Activated CD8-positive, alpha-beta memory T cell treated with anti-CD3 and anti-CD28 coated beads, Interleukin-2, amount 10 ng/mL, durations not matched to agents 7 days and 5 days (primary cell): ENCODE measurements around the gene DISP2. TPM values are rescaled to one million over a fixed set of nuclear protein-coding genes. Genes with fewer than 3 reads are reported as not detected.

Experiments
- ATAC-seq: fragments of 150-1000 bp; cut with Tn5 transposase; one replicate; pipeline ENCODE4 v1.10.0; 2021; ENCODE audit warnings: moderate library complexity
- CTCF ChIA-PET: fragments of 350-600 bp; sonication (Branson Sonifier 250); formaldehyde crosslinking; loops from one replicate; lab custom pipeline; 2021; ENCODE audit warnings: antibody characterized with exemption; lab: Charles Lee
- DNase-seq: peaks from one replicate; pipeline ENCODE4 v3.0.0-alpha.2; 2020
- H3K27ac Mint-ChIP-seq: one replicate; pipeline ENCODE4 v1.8.0; 2021; ENCODE audit warnings: mild to moderate bottlenecking, mixed read lengths
- H3K27me3 Mint-ChIP-seq: one replicate; pipeline ENCODE4 v1.8.0; 2021; ENCODE audit warnings: mixed read lengths
- H3K36me3 Mint-ChIP-seq: one replicate; pipeline ENCODE4 v1.8.0; 2021; ENCODE audit warnings: mild to moderate bottlenecking, mixed read lengths
- H3K4me1 Mint-ChIP-seq: one replicate; pipeline ENCODE4 v1.8.0; 2021; ENCODE audit warnings: mixed read lengths
- H3K4me3 Mint-ChIP-seq: one replicate; pipeline ENCODE4 v1.8.0; 2021; ENCODE audit warnings: mild to moderate bottlenecking, moderate library complexity, mixed read lengths
- H3K9me3 Mint-ChIP-seq: one replicate; pipeline ENCODE4 v1.8.0; 2022; ENCODE audit warnings: low read depth, mixed read lengths
- total RNA-seq, 2 experiments: library from RNA; stranded (reverse); gene quantifications; one replicate each; pipeline ENCODE4 v1.2.3, GENCODE V29; 2021

Gene DISP2
- total RNA-seq, 2 experiments from 2014 or later = 0.23 to 0.37 TPM

- CTCF ChIA-PET = no interaction called here
- DNase-seq = no peak
- Mint-ChIP-seq H3K27ac (no peak overlapping the region), H3K9me3 (no peaks in the 10 kb centered on the region), H3K4me1 (peaks cover 12% of the 10 kb centered on the region), H3K27me3 (peaks cover 4% of the 10 kb centered on the region), H3K36me3 (no peaks in the 10 kb centered on the region), H3K4me3 (no peak overlapping the region)
- ATAC-seq = no peak
Measured at GRCh38 chr15:40361640-40362039, 3.6 kb downstream of the DISP2 start.

DNA sequence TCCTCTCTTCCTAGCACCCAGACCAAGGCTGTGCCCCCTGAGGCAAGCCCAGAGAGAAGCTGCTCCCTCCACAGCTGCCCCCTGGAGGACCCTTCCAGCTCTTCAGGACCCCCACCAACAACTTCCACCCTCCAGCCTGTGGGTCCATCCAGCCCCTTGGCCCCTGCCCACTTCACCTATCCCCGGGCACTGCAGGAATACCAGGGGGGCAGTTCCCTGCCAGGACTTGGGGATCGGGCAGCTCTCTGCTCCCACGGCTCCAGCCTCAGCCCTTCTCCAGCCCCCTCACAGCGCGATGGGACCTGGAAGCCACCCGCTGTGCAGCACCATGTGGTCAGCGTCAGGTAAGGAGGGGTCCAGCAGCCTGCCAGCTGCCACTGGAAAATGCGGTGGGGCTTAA, 5.6 kb downstream of the DISP2 start:
- CTCF ChIA-PET = interaction anchor here (0.7 to 12.5 kb wide), 6 partner anchors 20 to 743 kb away, joined by 3 to 138 read pairs (median 3); no protein-coding TSS in a partner anchor
- Mint-ChIP-seq H3K9me3 (no peaks in the 10 kb centered on the region), H3K36me3 (no peaks in the 10 kb centered on the region), H3K27me3 (no peaks in the 10 kb centered on the region), H3K4me3 (no peak overlapping the region), H3K27ac (no peak overlapping the region), H3K4me1 (peaks cover 21% of the 10 kb centered on the region)
- ATAC-seq = no peak
- DNase-seq = no peak

DNA sequence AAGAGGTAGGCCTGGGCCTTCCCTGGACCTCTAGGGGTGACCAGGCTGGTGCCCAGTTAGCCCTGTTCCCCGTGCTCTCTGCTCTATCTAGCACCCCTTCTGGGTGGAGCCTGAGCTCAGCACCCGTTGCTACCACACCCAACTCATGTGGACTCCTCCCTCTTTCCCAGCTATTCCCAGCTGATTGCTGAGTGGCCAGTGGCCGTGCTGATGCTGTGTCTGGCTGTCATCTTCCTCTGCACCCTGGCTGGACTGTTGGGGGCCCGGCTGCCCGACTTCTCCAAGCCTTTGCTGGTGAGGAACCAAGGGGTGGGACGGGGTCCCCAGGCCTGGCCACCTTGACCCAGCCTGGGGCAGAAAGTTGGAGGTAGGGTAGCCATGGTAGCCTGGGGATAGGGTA, 6.2 kb downstream of the DISP2 start:
- DNase-seq (no peak), ATAC-seq (no peak)
- Mint-ChIP-seq H3K4me3 (no peak overlapping the region), H3K27me3 (no peaks in the 10 kb centered on the region), H3K27ac (no peak overlapping the region), H3K36me3 (no peaks in the 10 kb centered on the region), H3K4me1 (peaks cover 15% of the 10 kb centered on the region), H3K9me3 (no peaks in the 10 kb centered on the region)
- CTCF ChIA-PET = interaction anchor here (0.7 to 12.5 kb wide), 6 partner anchors 21 to 63 kb away, joined by 3 to 138 read pairs (median 3); no protein-coding TSS in a partner anchor

GRCh38 chr15:40365016-40365415, 7.0 kb downstream of the DISP2 start:
- H3K36me3 Mint-ChIP-seq = no peaks in the 10 kb centered on the region
- no peak for DNase-seq
- no peak overlapping the region for H3K4me3 Mint-ChIP-seq
- no peak for ATAC-seq
- CTCF ChIA-PET = interaction anchor here (1.2 to 12.5 kb wide), 6 partner anchors 9 to 56 kb away, joined by 3 to 138 read pairs (median 37); partner anchors contain the start of gene DISP2
- no peak overlapping the region for H3K27ac Mint-ChIP-seq
- no peaks in the 10 kb centered on the region for H3K9me3 Mint-ChIP-seq
- H3K4me1 Mint-ChIP-seq = peaks cover 14% of the 10 kb centered on the region
- no peaks in the 10 kb centered on the region for H3K27me3 Mint-ChIP-seq

- DNase-seq (no peak), ATAC-seq (no peak)
- Mint-ChIP-seq H3K4me3 (no peak overlapping the region), H3K4me1 (peaks cover 14% of the 10 kb centered on the region), H3K9me3 (no peaks in the 10 kb centered on the region), H3K27ac (no peak overlapping the region), H3K27me3 (peaks cover 3% of the 10 kb centered on the region), H3K36me3 (no peaks in the 10 kb centered on the region)
- CTCF ChIA-PET = interaction anchor here (0.9 to 12.5 kb wide), 8 partner anchors 10 to 91 kb away, joined by 3 to 138 read pairs (median 37); partner anchors contain the start of genes DISP2, IVD and KNSTRN
Measured at GRCh38 chr15:40365624-40366456, 7.8 kb downstream of the DISP2 start.

DNA sequence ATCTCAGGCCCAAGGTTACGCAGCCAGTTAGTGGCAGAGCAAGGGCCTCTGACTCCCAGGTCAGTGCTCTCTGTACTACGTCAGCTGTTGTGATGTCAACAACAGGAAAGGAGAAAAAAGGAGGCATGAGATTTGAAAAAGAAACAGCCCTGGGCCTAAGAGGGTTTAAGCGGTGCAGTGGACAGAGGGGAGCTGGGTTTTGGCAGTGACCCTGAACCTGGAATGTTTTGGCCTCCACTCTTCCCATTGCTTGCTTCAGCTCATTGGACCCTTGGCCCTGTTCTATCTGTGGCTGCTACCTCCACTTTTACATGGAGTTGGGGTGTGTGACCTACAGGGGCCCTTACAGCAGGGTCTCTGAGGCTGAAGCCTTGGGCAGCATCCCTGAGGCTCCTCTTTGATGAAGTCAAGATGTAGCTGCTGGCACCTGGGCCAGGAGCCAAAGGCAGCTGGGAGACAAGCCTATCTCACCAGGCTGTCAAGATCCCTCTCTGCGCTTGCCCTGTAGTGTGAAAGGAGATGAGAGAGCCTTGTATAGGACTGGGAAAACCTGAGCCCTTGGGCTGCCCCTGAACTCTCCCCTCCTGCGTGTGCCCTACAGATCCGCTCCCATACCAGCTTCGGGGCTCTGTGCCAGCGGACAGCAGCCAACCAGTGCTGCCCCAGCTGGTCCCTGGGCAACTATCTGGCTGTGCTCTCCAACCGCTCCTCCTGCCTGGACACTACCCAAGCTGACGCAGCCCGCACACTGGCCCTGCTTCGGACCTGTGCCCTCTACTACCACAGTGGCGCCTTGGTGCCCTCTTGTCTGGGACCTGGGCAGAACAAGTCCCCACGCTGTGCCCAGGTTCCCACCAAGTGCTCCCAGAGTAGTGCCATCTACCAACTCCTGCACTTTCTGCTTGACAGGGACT, 8.7 kb downstream of the DISP2 start:
- peaks cover 14% of the 10 kb centered on the region for H3K4me1 Mint-ChIP-seq
- peaks cover 11% of the 10 kb centered on the region for H3K27me3 Mint-ChIP-seq
- no peaks in the 10 kb centered on the region for H3K9me3 Mint-ChIP-seq

GRCh38 chr15:40367371-40367685, 9.3 kb downstream of the DISP2 start:
- Mint-ChIP-seq H3K4me1 (peaks cover 14% of the 10 kb centered on the region), H3K4me3 (peak overlapping the region; percentile 76), H3K27ac (peak overlapping the region; percentile 71), H3K27me3 (peaks cover 15% of the 10 kb centered on the region), H3K36me3 (no peaks in the 10 kb centered on the region), H3K9me3 (no peaks in the 10 kb centered on the region)
- no peak for DNase-seq
- CTCF ChIA-PET = interaction anchor here (0.7 to 12.5 kb wide), 18 partner anchors 11 to 205 kb away, joined by 3 to 138 read pairs (median 4); partner anchors contain the start of genes DISP2, INAFM2, IVD and KNSTRN
- no peak for ATAC-seq

More for the DNA sequence above, 8.7 kb downstream of the DISP2 start:
- DNase-seq = no peak
- H3K4me3 Mint-ChIP-seq = peak overlapping the region; percentile 76
- no peak overlapping the region for H3K27ac Mint-ChIP-seq
- H3K36me3 Mint-ChIP-seq = no peaks in the 10 kb centered on the region
- CTCF ChIA-PET = interaction anchor here (0.7 to 12.5 kb wide), 17 partner anchors 11 to 140 kb away, joined by 3 to 138 read pairs (median 3); partner anchors contain the start of genes DISP2, IVD and KNSTRN
- no peak for ATAC-seq

GRCh38 chr15:40367686-40368611, 9.9 kb downstream of the DISP2 start:
- Mint-ChIP-seq H3K9me3 (no peaks in the 10 kb centered on the region), H3K36me3 (no peaks in the 10 kb centered on the region), H3K27ac (peak overlapping the region; percentile 71), H3K4me1 (peaks cover 14% of the 10 kb centered on the region), H3K4me3 (peak overlapping the region; percentile 76), H3K27me3 (peaks cover 15% of the 10 kb centered on the region)
- DNase-seq = peak; percentile 93
- CTCF ChIA-PET = interaction anchor here (0.7 to 12.5 kb wide), 26 partner anchors 12 to 206 kb away, joined by 3 to 138 read pairs (median 4); partner anchors contain the start of genes DISP2, INAFM2, IVD and KNSTRN
- peak; percentile 96 for ATAC-seq

- DNase-seq = no peak
- Mint-ChIP-seq H3K27ac (no peak overlapping the region), H3K4me3 (peak overlapping the region; percentile 10), H3K36me3 (no peaks in the 10 kb centered on the region), H3K9me3 (no peaks in the 10 kb centered on the region), H3K4me1 (peaks cover 14% of the 10 kb centered on the region), H3K27me3 (peaks cover 15% of the 10 kb centered on the region)
- CTCF ChIA-PET = interaction anchor here (0.7 to 12.5 kb wide), 18 partner anchors 12 to 96 kb away, joined by 3 to 138 read pairs (median 6); partner anchors contain the start of genes DISP2, INAFM2, IVD and KNSTRN
- no peak for ATAC-seq
Measured at GRCh38 chr15:40368719-40369473, 10.9 kb downstream of the DISP2 start.

GRCh38 chr15:40369474-40369869, 11.5 kb downstream of the DISP2 start:
- DNase-seq = no peak
- Mint-ChIP-seq H3K4me1 (peaks cover 14% of the 10 kb centered on the region), H3K9me3 (no peaks in the 10 kb centered on the region), H3K4me3 (peak overlapping the region; percentile 10), H3K36me3 (no peaks in the 10 kb centered on the region), H3K27ac (no peak overlapping the region), H3K27me3 (peaks cover 15% of the 10 kb centered on the region)
- CTCF ChIA-PET = interaction anchor here (0.7 to 12.5 kb wide), 8 partner anchors 11 to 52 kb away, joined by 3 to 138 read pairs (median 36); partner anchors contain the start of genes DISP2, INAFM2, IVD and KNSTRN
- ATAC-seq = no peak

DNA sequence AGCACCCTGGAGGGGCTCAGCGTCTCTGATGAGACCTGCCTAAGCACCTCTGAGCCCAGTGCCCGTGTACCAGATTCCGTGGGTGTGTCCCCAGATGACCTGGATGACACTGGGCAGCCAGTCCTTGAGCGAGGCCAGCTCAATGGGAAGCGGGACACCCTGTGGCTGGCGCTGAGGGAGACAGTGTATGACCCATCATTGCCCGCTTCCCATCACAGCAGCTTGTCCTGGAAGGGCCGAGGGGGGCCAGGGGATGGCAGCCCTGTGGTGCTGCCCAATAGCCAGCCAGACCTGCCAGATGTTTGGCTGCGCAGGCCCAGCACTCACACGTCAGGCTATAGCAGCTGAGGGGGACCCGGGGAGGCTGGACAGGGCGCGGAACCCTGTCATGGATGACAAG, 12.0 kb downstream of the DISP2 start:
- ATAC-seq (no peak), DNase-seq (no peak)
- CTCF ChIA-PET = interaction anchor here (1.0 to 12.5 kb wide), 5 partner anchors 11 to 51 kb away, joined by 4 to 138 read pairs (median 9); partner anchors contain the start of gene KNSTRN
- H3K9me3 Mint-ChIP-seq = no peaks in the 10 kb centered on the region
- H3K36me3 Mint-ChIP-seq = no peaks in the 10 kb centered on the region
- no peak overlapping the region for H3K27ac Mint-ChIP-seq
- H3K27me3 Mint-ChIP-seq = peaks cover 15% of the 10 kb centered on the region
- H3K4me3 Mint-ChIP-seq = no peak overlapping the region
- H3K4me1 Mint-ChIP-seq = peaks cover 14% of the 10 kb centered on the region
